ENCODE measurements around the gene ACOD1.

GRCh38 chr13:76971215-76971614 lies 22.9 kb downstream of the ACOD1 start:
- TF ChIP-seq EZH2phosphoT487 (IDR thresholded peaks at IDR 0.05; ENCODE audit: borderline replicate concordance, low read depth): no peak
- no peak for TF ChIP-seq RCOR1 (IDR thresholded peaks at IDR 0.05; ENCODE audit: low read length)
- no peak for TF ChIP-seq GABPA (IDR thresholded peaks at IDR 0.05; ENCODE audit: low read depth)
